UCSD-AML1 (cell line): Measurements from ENCODE around the gene DENND2D.
A peak's percentile ranks its signal among the peaks of the same experiment; 100 is the strongest.

Experiments used
- DNase-seq: peaks from one replicate; lab custom pipeline; 2025; ENCODE audit not compliant: unreplicated experiment; lab: John Stamatoyannopoulos, UW

DENND2D gene

GRCh38 chr1:111199881-111200801 lies at the start of gene DENND2D:
TSS of gene DENND2D (minus strand) at chr1:111200646. CDS start at chr1:111200459, 187 bp downstream.
- peak; percentile 46 for DNase-seq

GRCh38 chr1:111249960-111250359 lies 49.5 kb upstream of the DENND2D start:
- no peak for DNase-seq

- no peak for DNase-seq
Measured at GRCh38 chr1:111247125-111247838, 46.8 kb upstream of the DENND2D start.

- DNase-seq: no peak
Measured at GRCh38 chr1:111242805-111243523, 42.5 kb upstream of the DENND2D start.

- DNase-seq: no peak
Measured at GRCh38 chr1:111241797-111242196, 41.4 kb upstream of the DENND2D start.

- DNase-seq: no peak
Measured at GRCh38 chr1:111238056-111238795, 37.8 kb upstream of the DENND2D start.

- DNase-seq: no peak
Measured at GRCh38 chr1:111236806-111237205, 36.4 kb upstream of the DENND2D start.

GRCh38 chr1:111236379-111236778 lies 35.9 kb upstream of the DENND2D start:
- DNase-seq: no peak

- DNase-seq: no peak
Measured at GRCh38 chr1:111234866-111235265, 34.4 kb upstream of the DENND2D start.

GRCh38 chr1:111234258-111234657 lies 33.8 kb upstream of the DENND2D start:
- DNase-seq: no peak

GRCh38 chr1:111232134-111232533 lies 31.7 kb upstream of the DENND2D start:
- DNase-seq: no peak

- no peak for DNase-seq
Measured at GRCh38 chr1:111228748-111229126, 28.3 kb upstream of the DENND2D start.

- no peak for DNase-seq
Measured at GRCh38 chr1:111227851-111228747, 27.7 kb upstream of the DENND2D start.

GRCh38 chr1:111227434-111227833 lies 27.0 kb upstream of the DENND2D start, which contains the start of gene CHI3L2:
TSS of gene CHI3L2 (plus strand) at chr1:111227713. CDS start at chr1:111227730, 17 bp downstream.
- DNase-seq: no peak

GRCh38 chr1:111225717-111226400 lies 25.4 kb upstream of the DENND2D start:
- DNase-seq: no peak

GRCh38 chr1:111225091-111225490 lies 24.6 kb upstream of the DENND2D start:
- no peak for DNase-seq

GRCh38 chr1:111223126-111223685 lies 22.8 kb upstream of the DENND2D start:
- DNase-seq: no peak

- peak; percentile 72 for DNase-seq
Measured at GRCh38 chr1:111222308-111223125, 22.1 kb upstream of the DENND2D start.
